SH-SY5Y (cell line): ENCODE measurements around the gene NQO1.
A peak's percentile ranks its signal among the peaks of the same experiment; 100 is the strongest.

Experiments used
- GATA2 ChIP-seq: IDR thresholded peaks from 2 replicates; pipeline ENCODE4 v1.6.1; 2011; ENCODE audit warnings: mild to moderate bottlenecking, low read depth, low read length
- GATA3 ChIP-seq: IDR thresholded peaks from 2 replicates; pipeline ENCODE4 v1.6.1; 2011; ENCODE audit warnings: low read depth, mild to moderate bottlenecking, low read length, moderate library complexity

The NQO1 gene

DNA sequence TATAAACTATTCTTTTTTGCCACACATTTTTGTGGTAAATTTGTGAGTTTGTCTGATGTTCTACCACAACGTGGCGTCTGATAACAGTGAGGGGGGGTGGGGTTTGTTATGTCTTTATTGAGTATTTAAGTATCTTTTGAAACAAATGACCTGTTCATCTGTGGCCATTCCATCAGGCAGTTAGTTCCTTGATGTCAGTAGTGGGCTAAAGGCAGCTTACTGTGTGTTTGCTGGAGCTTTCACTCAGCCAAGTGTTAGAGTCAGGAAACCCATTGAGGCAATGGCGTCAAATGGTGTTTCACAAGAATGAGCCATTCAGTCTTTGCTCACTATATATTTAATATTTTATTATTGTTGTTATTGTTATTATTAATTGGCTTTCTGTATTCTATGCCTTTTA lies 28.0 kb downstream of the NQO1 start:
- TF ChIP-seq GATA3 (no peak), GATA2 (no peak)

GRCh38 chr16:69693916-69694315 lies 32.4 kb downstream of the NQO1 start:
- TF ChIP-seq GATA2 (no peak), GATA3 (no peak)

GRCh38 chr16:69691980-69692911 lies 34.1 kb downstream of the NQO1 start:
- TF ChIP-seq GATA3 (no peak), GATA2 (no peak)

DNA sequence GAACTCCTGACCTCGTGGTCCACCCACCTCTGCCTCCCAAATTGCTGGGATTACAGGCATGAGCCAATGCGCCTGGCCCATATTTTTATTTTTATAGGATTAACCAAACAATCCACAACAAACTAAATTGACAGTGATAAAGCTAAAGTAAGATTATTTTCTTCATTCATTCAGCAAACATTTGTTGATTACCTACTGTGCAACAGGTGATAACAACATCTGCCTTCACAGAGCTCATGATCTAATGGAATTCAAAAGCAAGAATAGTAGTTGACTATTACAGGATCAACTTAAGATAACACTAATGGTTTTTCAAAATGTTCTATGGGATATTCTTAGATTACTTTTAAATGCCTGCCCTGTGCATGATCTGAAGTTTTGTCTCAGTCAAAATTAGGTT lies 37.8 kb downstream of the NQO1 start:
- no peak for TF ChIP-seq GATA3
- TF ChIP-seq GATA2 = no peak

DNA sequence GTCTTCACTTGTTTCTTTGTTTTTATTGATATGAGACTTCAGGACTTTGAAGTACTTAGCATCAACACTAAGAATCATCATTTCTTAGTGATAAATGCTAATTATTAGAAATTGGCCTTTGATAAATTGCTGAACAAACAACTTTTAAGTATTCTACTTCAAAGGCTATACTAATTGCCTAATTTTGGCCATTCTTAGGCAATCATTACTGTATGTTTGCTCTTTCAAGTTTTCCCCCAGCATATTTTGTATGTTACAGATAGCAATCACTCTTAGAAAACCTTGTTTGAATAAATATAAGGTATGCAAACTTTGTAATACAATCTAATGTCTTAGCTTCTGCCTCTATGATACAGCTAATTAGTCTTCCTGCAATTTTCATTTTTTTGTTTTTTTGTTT lies 46.0 kb downstream of the NQO1 start:
- no peak for TF ChIP-seq GATA3

DNA sequence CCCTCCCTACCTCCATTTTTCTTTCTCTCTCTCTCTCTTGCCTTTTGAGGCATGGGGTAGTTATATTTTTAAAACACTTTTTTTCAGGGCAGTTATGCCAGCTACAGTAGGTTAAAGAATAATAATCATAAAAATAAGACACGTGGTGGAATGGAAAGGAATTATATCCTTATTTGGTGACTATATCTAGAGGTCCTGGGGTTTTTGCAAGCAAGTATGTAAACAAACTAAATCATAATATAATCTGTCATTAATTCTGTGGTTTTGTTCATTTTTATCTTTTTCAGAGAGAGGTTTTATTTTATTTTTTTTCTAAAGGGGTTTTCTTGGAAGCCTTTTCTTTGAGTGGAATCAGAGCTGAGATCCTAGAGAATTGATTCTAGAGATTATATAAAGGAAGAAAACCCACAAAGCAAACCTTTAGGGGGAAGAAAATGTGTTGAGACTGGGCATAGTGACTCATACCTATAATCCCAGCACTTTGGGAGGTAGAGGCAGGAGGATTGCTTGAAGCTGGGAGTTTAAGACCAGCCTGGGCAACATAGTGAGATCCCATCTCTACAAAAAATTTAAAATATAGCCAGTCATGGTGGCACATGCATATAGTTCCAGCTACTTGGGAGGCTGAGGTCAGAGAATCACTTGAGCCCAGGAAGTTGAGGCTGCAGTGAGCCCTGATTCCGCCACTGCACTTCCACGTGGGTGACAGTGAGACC lies 53.2 kb downstream of the NQO1 start:
- no peak for TF ChIP-seq GATA2
- no peak for TF ChIP-seq GATA3

GRCh38 chr16:69672315-69672997 lies 53.9 kb downstream of the NQO1 start:
- TF ChIP-seq GATA2 (no peak), GATA3 (0 out of 2 replicates have a peak, but pooled peaks have one; percentile 16)

GRCh38 chr16:69669577-69669976 lies 56.8 kb downstream of the NQO1 start:
- TF ChIP-seq GATA3 (no peak), GATA2 (no peak)

DNA sequence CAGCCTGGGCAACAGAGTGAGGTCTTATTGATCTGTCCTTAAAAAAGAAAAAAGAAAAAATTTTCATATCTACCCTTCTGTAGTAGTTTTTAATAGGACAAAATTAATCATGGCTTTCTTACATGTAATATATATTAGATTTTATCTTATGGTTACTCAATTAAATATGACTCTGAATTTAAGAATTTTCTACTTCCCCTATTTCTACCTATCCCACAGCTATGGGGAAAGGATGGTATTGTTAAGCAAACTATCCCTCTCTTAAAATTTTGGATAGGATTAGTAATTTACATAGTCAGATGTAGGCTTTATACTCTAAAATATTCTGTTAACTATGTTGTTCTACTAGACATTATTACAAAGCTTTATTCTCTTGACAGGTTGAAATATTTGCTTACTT lies 62.5 kb downstream of the NQO1 start:
- TF ChIP-seq GATA2 (no peak), GATA3 (no peak)

- TF ChIP-seq GATA2 = no peak
- no peak for TF ChIP-seq GATA3
Observed at GRCh38 chr16:69662901-69663300, 63.5 kb downstream of the NQO1 start.

- TF ChIP-seq GATA3 (no peak), GATA2 (no peak)
Observed at GRCh38 chr16:69660166-69660565, 66.2 kb downstream of the NQO1 start.
